ENCODE results near the gene CASR. TPM values are rescaled to one million over a fixed set of nuclear protein-coding genes. Genes with fewer than 3 reads are reported as not detected.

The CASR gene
- total RNA-seq, 1 donor from 2014 or later: not detected

- DNase-seq: no peak
These were observed 31.2 kb downstream of the CASR start for GRCh38 chr3:122214711-122215110.

- no peak for DNase-seq
These were observed 32.3 kb downstream of the CASR start for GRCh38 chr3:122215592-122216298.

GRCh38 chr3:122217901-122218300 lies 34.4 kb downstream of the CASR start:
- no peak for DNase-seq

DNA sequence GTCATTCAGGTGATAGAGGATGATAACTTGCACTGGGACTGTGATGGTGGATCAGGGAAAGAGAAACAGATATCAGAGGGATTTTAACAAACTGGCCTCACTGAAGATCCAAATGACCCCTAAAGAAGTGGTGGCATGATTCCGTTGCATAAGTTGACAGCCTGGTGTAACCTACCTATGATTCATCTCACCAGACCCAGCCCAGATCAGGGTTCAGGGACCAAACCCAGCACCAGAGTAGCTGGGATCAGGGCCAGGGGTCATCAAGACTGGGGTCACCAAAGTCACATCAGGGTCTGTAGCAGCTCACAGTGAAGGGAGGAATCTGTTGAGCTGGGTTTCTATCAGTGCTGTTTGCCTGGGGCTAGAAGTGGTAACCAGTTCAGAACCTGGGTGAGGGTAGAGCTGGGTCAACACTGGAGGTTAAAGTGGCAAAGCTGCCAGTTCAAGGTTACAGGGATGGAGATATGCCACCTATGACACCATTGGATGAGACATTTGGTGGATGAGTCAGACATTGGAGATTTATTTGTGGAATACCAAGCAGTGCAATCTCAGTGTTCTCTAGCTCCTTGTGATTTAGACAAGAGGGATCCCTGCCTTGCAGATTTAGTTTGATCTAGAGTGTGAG lies 35.9 kb downstream of the CASR start:
- no peak for DNase-seq

DNA sequence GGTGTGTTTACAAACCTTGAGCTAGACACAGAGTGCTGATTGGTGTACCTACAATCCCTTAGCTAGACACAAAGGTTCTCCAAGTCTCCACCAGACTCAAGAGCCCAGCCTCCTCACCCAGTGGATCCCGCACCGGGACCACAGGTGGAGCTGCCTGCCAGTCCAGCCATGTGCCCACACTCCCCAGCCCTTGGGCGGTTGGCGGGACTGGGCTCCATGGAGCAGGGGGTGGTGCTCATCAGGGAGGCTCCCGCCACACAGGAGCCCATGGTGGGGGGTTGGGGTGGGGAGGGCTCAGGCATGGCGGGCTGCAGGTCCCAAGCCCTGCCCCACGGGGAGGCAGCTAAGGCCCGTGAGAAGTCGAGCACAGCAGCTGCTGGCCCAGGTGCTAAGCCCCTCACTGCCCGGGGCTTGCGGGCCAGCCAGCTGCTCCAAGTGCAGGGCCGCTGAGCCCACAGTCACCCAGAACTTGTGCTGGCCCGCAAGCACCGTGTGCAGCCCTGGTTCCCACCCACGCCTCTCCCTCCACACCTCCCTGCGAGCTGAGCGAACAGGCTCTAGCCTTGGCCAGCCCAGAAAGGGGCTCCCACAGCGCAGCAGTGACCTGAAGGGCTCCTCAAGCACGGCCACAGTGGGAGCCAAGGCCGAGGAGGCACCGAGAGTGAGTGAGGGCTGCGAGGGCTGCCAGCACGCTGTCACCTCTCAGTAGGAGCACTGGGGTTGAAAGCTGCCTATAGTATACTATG lies 43.7 kb downstream of the CASR start:
- no peak for DNase-seq

GRCh38 chr3:122230174-122230573 lies 46.7 kb downstream of the CASR start:
- DNase-seq: no peak

GRCh38 chr3:122231465-122232157 lies 48.1 kb downstream of the CASR start:
- DNase-seq: no peak

- no peak for DNase-seq
These were observed 49.0 kb downstream of the CASR start for GRCh38 chr3:122232485-122232884.

DNA sequence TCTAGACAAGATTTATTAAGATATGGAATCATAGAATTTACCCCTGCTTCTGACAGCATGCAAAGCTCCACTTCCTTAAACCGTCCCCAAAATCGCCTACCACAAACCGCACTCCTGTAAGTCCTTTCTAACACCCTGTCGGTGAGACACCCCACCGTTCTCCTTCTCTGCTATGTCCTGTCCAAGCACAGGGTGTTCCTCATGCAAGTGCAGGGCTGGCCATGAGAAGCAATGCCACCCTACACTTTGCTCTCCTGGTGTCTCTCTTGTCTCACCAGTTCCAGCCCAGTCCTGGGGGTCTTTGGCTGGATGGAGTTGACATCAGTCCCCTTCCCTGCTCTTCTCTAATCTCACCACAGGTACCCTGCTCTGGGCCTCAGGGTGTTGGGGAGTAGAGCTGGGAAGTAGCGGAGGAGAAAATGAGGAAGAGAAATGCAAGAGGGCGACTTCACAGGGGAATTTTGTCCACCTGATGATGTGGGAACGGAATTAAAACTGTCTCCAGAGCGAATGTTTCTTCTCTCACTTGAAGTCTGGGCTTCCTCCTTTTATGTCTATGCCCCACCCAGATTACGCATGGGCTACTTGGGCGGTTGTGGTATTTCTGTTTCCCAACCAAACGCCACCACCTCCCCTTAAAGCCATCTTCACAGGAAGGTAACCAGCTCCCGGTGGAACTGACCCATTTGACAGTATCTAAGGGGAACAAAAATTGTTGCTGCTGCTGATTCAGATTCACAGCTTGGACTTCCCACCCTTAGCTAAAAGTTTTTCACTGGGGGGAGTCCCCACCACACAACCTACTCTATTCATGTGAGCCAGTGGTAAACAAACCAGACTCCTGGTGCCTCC lies 49.9 kb downstream of the CASR start:
- DNase-seq: no peak

DNA sequence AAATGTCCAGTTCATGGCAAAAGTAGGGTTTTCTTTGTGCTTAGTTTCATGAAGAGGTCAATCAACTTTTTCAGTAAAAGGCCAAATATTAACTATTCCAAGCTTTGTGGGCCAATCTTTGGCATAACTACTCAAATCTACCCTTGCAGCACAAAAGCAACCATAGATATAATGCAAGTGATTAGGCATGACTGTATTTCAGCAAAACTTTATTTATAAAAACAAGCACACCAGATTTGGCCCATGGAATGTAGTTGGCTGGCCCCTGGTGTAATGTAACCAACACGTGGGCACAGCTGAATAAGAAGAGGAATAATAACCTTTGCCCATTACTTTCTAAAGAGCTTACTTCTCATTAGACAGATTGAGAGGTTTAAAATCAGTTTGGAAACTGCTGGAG lies 50.6 kb downstream of the CASR start:
- DNase-seq: no peak

DNA sequence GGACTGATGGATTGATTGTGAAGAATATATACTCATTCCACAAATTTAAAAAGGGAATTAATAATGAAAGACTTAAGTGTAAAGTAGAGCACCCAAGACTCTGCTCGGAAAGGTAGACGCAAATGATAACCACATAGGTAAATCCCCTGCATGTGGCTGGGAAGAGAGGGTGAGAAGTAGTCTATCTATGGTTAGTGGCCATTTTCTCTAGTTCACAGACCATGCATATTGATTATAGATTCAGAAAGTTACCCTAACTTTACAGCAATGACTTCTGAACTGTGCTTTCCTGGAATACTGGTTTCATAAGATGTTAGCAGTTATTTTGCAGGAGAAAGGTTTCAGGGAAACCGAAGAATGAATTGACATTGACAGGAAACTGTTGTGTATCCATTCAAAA lies 51.7 kb downstream of the CASR start:
- no peak for DNase-seq

DNA sequence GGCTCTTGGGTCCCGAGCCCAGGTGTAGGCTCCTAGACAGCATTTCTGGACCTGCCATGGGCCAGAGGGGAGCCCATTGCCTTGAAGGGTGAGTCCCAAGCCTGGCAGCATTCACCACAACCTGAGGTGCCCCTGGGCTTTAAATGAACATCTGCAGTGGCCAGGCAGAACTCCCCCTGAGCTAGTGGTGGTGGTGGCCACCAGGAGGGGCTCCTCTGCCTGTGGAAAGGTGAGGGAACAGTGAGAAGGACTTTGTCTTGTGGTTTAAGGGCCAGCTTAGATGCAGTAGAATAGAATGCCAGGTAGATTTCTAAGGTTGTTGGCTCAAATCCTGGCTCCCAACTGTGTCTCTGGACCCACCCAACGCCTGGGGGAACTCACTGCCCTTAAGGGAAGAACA lies 55.6 kb downstream of the CASR start:
- DNase-seq: no peak

DNA sequence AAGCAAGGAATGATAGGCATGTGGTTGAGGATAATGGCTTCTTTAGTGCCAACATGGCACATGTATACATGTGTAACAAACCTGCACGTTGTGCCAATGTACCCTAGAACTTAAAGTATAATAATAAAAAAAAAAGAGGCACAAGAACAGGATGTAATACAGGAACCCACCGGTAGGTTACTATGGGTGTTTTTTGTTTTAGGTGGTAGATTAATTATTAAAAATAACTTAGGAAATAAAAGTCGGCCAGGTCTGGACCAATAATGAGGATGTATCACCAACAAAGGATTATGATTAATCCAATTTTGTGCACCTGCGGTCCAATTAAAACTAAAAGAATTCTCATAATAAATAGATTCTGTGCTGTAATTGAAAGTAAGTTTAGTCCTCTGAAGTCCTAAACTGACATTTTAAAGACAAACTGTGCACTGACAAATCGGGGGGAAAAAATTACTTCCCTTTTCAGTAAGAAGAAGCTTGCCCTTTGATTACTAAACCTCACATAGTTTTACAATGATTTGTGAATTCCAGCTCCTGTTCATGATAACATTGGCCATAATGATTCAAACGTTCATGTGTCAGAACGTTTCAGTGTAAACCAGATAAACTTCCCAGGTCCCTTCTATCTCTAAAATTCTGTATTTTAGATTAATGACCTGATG lies 62.2 kb downstream of the CASR start:
- DNase-seq: no peak

GRCh38 chr3:122246199-122246598 lies 62.7 kb downstream of the CASR start:
- no peak for DNase-seq

- DNase-seq: no peak
These were observed 63.8 kb downstream of the CASR start for GRCh38 chr3:122247087-122247824.

- no peak for DNase-seq
These were observed 64.3 kb downstream of the CASR start for GRCh38 chr3:122247825-122248185.

DNA sequence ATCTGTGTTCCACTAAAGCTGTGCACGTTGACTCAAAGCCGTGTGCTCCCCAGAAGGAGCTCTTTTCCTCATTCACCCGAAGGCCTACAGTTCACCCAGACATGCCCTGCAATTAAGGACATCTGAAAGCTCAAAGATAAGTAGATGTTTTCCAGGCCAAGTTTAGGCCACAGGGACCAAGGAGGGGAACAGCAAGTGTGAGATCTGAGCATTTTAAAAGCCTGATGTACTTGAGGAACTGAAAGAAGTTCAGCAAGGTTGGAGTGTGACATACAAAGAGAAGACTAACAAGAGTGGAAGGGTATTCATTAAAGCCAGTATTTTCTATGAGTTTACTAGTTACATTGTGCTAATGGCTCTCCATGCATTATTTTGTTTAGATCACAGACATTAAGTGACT lies 68.0 kb downstream of the CASR start:
- DNase-seq: no peak

- no peak for DNase-seq
These were observed 70.1 kb downstream of the CASR start for GRCh38 chr3:122253581-122253980.

DNA sequence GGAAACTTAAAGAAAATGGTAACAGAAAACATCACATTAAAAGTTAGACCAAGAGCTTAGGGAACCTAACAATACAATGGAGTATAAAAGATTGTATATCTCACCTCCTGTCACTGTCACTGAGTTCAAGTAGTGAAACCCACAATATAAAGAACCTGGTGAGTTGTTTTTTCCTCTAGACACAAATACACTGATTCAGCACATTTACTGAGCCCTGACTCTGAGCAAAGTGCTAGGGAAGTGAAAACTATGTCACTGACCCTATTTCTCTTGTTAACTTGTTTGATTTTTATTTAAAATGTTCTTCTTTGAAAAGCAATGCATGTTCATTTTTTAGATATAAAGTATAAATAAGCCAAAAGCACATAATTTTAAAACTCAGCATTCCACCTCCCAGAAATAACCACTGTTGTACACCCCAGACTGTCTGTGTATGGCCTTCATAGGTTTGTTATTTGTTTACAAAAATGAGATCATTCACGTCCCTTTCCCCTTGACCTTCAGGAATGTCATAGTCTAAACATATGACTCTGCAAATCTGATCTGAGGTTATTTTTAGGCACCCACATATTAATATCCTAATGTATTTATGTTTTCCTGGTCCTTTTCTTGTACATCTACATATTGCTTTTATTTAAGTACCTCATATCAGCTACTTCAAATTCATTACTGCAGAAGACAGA lies 72.4 kb downstream of the CASR start:
- DNase-seq: no peak

All from occipital lobe (tissue), 2 donors.